ENCODE measurements around the gene SNX10. TPM values are rescaled to one million over a fixed set of nuclear protein-coding genes. Genes with fewer than 3 reads are reported as not detected.

The SNX10 gene
- total RNA-seq, 1 experiment from 2014 or later: not detected

GRCh38 chr7:26334166-26334859 lies 42.7 kb downstream of the SNX10 start:
- no peak for DNase-seq (ENCODE audit: low spot score)

GRCh38 chr7:26337232-26337865 lies 45.7 kb downstream of the SNX10 start:
- no peak for DNase-seq (ENCODE audit: low spot score)

- DNase-seq (ENCODE audit: low spot score): no peak
These were observed 48.9 kb downstream of the SNX10 start for GRCh38 chr7:26340476-26341018.

- no peak for DNase-seq (ENCODE audit: low spot score)
These were observed 51.7 kb downstream of the SNX10 start for GRCh38 chr7:26343320-26343832.

DNA sequence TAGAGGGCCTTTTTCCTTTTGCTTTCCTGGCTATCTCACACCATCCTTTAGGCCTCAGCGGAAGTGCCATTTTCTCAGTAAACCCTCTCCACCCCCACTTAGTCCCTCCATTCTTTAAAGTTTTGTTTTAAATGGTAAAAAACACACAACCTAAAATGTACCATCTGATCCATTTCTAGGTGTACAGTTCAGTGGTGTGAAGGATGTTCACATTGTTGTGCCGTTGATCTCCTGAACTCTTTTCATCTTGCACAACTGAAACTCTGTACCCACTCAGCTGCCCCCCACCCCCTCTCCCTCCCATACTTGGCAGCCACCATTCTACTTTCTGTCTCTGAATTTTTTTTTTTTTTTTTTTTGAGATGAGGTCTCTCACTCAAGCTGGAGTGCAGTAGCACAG lies 52.2 kb downstream of the SNX10 start:
- no peak for DNase-seq (ENCODE audit: low spot score)

GRCh38 chr7:26345202-26345601 lies 53.5 kb downstream of the SNX10 start:
- DNase-seq (ENCODE audit: low spot score): no peak

DNA sequence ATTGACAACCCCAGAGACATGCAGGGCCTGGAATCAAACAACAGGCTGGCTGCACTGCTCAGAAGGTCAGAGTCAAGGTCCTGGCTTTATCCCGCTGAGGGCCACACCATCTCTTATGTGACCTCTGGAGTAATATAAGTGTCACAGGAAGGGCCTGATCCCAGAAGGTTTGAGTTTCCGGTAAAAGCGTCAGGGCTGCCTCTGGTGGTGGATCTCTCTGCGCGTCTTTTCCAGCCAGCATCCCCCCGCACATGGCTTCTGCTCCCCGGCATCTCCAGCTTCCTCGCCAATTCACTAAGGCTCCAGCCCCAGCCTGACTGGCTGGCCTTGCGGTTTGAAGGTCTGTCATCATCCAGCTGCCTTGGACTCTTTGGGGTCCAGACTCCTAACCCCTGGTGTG lies 54.2 kb downstream of the SNX10 start:
- DNase-seq (ENCODE audit: low spot score): no peak

DNA sequence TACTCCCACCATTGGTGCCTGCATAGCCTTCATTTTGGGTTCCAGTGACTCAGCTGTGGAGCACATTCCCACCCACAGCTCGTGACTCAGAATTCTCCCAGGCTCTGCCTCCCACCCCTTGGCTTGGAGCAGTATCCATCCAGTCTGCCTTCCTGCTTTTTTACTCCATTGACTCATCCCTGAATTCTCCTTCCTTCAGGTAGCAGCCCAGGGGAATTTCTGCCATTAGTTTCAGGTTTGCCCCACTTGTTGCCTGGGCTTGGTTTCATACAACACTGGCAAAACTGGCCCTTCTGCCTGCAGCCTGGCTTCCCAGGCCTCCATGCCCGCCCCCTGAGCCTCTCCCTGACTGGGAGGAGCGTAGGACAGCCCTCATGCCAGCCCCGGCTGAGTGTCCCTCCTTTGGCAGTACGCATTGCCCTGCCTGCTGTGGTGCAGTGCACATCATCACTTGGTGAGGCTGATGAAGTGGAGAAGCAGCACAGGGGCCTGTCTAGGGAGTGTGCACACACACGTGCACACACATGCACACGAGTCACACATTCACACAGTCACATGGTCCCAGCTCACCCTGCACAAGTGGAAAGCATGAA lies 55.0 kb downstream of the SNX10 start:
- DNase-seq (ENCODE audit: low spot score): no peak

DNA sequence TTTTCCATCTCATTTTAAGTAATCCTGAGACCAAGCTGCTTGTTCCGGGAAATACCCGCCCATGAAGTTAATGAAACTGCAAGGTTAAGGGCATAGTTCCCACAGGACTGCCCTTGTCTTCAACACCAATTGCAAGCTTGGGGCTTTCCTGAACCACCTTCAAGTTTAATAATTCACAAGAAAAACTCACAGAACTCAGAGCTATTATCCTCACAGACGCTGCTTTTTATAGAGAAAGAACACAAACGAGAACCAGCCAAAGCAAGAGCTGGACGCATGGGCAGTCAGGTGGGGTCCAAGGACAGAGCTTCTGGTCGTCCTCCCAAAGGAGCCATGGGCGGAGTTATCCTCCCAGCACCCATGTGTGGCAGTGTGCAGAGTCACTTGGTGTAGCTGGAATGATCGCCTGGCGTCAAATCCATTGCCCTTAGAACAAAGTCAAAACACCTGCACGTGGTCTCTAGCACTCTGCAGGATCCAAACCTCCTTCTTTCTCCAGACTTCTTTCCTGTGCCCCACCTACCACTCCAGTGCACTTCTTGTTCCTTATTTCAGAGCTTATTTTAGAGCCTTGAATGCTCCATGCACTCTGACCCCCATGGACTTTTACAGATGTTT lies 56.7 kb downstream of the SNX10 start:
- DNase-seq (ENCODE audit: low spot score): no peak

DNA sequence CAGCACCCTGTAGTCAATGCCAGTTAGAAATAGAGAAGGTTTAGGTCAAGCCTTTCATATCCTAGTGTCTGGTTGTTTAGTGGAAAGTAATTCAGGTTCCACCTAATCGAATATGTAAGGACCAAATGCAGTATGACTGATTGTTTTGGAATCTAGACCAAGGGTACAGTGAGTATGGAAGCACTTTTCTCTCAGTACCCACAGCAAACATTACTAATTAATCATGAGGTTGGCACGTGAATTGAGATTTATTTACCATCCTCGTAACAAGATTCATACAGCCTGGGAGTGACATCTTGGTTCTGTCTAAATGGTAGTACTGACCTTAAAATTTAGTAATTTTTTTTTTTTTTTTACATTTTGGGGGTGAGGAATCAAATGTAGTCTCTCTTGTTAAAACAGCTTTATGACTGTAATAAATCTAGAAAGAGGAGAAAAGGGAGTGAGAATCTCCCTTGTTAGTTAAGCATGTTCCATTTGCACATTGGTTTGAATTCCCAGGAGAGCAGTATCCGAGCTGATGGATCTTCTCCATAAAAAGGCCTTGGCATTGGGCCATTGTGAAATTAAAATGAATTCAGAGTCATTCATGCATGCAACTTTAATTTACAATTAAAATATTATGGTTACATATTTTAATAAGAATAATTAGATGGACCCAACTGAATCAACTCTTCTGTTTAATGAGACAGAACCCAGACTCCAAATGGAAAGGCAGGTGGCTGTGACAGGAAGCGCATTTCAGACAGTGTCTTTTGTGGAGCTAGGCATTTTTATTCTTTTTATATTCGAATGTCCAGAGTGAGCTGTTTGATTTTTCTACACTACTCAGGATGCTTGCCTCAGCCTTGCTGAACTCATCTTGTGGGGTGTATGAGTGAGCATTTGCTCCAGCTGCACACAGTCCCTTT lies 57.6 kb downstream of the SNX10 start:
- DNase-seq (ENCODE audit: low spot score): no peak

DNA sequence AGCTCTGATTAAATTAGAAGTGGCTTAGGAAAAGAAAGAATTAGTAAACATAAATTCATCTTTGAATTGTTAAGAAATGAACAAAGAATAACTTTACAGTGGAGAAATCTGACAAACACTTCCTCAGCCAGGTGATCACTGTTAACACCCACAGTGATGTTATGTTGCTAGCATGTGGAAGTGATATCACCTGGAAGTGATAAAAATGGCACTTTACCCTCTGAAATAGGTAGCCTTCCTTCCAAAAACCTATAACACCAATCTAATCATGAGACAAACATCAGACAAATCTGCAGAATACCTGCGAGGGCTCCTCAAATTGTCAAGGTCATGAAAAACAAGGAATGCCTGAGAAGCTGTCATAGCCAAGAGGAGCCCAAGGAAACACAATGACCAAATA lies 59.5 kb downstream of the SNX10 start:
- DNase-seq (ENCODE audit: low spot score): no peak

DNA sequence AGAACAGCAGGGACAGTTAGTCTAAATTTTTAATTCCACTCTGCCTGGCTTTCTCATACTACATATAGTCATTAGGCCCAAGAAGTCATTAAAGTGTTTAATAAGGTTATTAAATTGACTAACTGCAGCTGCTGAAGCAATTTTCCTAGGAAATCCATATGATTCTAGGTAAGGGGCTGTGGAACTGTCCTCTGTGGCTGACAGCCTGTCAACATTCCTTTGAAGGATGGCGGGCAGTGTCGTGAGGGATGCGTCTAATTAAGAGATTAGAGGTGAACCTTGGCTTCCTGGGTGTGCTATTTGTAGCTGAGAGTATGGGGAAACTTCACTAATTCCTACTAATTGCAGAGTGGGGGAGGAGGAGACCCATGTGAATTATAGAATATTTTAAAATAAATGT lies 64.6 kb downstream of the SNX10 start:
- no peak for DNase-seq (ENCODE audit: low spot score)

- no peak for DNase-seq (ENCODE audit: low spot score)
These were observed 65.5 kb downstream of the SNX10 start for GRCh38 chr7:26356929-26357798.

DNA sequence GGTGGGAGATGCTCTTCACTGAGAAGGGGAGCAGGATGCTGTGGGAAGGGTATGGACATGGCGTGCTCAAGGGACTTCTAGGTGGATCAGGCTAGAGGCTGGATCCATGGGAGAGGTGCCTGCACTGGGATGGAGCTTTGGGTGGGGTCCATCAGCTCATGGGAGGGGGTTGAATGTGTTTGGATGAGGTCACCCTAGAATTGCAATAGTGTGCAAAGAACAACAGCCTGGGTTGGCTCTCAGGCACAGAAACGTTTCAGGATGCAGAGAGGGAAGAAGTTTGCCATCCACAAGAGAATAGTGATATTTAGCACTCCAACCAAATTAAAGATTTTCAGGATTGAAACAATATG lies 66.1 kb downstream of the SNX10 start:
- DNase-seq (ENCODE audit: low spot score): no peak

DNA sequence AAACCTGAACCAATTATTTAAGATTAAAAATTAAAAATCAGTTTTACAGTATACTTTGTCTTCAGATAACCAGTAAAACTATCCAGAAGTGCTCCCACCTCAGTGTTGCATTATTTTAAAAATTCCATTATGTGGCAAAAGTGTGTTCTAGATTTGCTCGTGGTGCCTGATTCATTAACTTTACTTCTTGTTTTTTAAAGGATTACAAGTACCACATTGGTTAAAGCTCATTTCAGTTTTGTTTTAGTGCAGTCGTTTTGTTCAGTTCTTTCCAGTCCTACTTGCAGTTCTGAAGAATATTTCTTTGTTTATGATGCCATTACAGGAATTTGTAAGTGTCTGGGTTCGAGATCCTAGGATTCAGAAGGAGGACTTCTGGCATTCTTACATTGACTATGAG lies 69.0 kb downstream of the SNX10 start:
- no peak for DNase-seq (ENCODE audit: low spot score)

DNA sequence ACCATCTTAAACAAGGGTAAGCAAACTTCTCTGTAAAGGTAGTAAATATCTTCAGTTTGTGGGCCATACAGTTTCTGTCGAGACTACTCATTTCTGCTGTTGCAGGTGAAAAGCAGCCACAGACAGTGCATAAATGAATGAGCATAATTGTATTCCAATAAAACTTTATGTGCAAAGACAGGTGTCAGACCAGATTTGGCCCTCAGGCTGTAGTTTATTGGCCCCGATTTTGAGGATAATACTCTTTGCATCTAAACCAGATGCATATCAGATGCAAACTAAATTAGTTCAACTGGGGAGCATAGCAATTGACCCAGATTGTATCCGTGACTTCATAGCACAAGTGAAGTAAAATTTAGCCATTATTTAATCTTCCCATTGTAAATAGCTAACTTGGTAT lies 70.0 kb downstream of the SNX10 start:
- no peak for DNase-seq (ENCODE audit: low spot score)

GRCh38 chr7:26363465-26363864 lies 71.8 kb downstream of the SNX10 start:
- DNase-seq (ENCODE audit: low spot score): no peak

DNA sequence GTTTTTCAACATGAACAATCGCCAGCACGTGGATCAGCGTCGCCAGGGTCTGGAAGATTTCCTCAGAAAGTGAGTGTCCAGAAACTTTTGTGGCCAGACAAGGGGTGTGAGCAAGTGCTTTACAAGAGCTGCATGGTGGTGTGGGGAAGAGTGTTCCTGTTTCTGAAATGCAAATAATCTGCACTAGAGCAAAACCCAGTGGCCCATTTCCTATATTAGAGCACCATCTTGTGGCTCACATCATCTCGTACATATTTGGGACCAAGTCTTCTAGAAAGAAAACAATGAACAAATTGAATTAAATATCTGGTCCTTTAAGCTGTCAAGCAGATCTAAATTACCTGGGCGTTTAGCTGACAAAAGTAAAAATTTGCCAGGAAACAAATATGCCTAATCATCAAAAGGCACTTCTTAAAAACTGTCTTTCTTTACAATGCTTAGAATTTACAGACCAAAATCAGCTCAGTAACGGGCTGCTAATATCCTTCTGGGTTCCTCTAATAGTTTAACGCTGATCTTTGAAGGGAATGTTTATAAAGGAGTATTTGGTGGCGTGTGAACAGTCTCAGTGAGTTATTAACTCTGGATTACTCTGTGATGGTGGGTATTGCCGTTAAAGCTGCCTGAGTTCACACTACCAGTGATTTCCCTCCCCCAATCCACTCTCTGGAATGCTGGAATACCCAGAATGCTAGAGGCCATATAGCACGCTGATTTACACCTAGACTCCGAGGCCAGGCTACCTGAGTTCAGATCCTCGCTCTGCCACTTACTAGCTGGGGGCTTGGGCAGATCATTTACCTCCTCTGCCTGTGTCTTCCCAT lies 73.6 kb downstream of the SNX10 start:
- DNase-seq (ENCODE audit: low spot score): peak; percentile 84

GRCh38 chr7:26365901-26366275 lies 74.2 kb downstream of the SNX10 start:
- DNase-seq (ENCODE audit: low spot score): no peak
